ENCODE results near the gene ALG5.

Gene ALG5

GRCh38 chr13:36979361-36980050 is 19.6 kb downstream of the ALG5 start:
- DNase-seq (ENCODE audit: low read depth) = no peak

GRCh38 chr13:36975172-36975571 is 24.0 kb downstream of the ALG5 start:
- DNase-seq (ENCODE audit: low read depth) = no peak

DNA sequence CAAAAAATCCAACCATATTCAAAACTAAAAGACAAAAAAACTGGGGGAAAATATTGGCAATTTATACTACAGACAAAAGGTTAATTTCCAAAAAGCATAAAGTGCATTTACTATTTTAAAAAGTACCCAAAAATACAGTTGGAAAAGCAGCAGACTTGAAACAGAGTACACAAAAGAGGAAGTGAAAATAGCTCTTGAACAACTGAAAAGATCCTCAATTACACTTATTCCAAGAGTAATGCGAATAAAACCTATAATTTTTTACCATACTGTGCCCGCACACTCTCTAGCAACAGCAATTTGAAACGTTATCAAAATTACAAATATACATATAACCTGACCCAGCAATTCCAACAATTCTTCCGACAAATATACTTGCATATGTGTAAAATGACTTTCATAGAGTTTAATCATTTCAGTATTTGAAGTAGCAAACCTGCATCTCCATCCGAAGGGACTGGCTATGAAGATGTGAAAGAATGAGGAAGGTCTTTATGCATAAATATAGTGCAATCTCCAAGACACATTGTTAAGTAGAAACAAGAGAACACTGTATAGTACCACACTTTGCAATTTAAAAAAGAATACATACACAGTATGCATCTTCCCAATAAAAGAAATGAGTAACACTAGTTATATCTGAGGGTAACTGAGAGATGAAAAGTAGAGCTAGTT is 25.4 kb downstream of the ALG5 start:
- no peak for DNase-seq (ENCODE audit: low read depth)

GRCh38 chr13:36973009-36973408 is 26.1 kb downstream of the ALG5 start:
- DNase-seq (ENCODE audit: low read depth) = no peak

DNA sequence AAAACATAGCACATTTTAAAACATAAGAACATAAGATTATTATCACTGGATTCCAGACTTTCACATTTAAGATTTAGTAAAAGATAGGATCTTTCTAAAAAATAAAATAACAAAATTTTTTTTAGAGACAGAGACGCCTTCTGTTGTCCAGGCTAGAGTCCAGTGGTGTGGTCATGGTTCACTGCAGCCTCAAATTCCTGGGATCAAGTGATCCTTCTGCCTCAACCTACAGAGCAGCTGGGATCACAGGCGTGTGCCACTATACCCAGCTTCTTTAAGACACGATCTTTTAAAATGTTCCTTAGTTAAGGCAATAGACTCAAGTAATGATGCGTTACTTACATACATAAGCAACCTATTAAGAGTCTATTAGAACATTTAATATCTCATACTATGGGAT is 32.7 kb downstream of the ALG5 start:
- no peak for DNase-seq (ENCODE audit: low read depth)

DNA sequence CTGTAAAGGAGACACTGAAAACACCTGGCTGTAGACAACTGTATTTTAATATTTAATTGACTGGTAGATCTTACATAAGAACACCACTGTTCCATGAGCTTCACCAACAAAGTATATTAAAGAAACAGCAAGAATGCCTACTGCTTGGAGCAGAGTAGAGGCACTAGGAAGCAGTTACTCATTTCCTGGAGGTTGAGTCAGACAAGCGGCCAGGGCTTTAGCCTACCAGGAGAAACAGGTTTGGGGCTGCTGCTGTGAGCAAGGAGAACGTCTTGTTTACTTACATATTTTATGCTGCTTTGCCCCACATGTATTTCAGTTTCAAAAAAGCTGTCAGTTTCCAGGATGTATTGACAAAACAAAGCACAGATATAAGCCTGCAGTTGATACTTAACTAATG is 33.4 kb downstream of the ALG5 start:
- DNase-seq (ENCODE audit: low read depth) = peak; percentile 36

GRCh38 chr13:36959456-36960116 is 39.6 kb downstream of the ALG5 start:
- DNase-seq (ENCODE audit: low read depth) = no peak

GRCh38 chr13:36954542-36954941 is 44.6 kb downstream of the ALG5 start:
- no peak for DNase-seq (ENCODE audit: low read depth)

GRCh38 chr13:36950920-36951319 is 48.2 kb downstream of the ALG5 start:
- DNase-seq (ENCODE audit: low read depth) = no peak

GRCh38 chr13:36950330-36950729 is 48.8 kb downstream of the ALG5 start:
- no peak for DNase-seq (ENCODE audit: low read depth)

DNA sequence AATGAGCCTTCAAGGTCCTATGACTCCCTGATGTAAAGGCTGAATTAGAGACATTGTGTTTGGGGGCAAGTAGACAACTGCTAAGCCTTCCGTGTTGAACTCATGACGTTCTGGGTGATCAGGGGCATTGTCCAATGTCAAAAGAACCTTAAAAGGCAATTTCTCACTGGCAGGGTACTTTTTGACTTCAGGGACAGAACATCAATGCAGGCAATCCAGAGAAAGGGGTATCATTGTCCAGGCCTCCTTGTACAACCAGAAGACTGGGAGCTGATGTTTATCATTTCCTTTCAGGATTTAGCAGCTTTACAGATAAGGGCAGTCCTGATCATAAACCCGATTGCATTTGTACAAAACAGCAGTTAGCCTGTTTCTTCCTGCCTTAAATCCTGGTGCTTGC is 54.1 kb downstream of the ALG5 start:
- DNase-seq (ENCODE audit: low read depth) = no peak

DNA sequence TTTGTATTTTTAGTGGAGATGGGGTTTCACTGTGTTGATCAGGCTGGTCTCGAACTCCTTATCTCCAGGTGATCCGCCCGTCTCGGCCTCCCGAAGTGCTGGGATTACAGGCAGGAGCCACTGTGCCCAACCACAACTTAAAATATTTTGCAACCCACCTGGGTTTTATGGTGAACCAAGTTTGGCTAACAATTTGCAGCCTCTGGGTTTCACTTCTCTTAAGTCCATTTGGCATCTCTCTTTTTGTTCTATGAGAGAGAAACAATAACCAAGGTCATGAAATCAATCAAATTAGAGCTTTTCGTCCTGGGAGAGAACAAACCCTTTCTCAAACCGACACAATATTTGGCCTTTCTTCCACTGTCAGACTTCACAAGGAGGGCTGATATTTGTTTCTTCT is 73.5 kb downstream of the ALG5 start:
- no peak for DNase-seq (ENCODE audit: low read depth)

DNA sequence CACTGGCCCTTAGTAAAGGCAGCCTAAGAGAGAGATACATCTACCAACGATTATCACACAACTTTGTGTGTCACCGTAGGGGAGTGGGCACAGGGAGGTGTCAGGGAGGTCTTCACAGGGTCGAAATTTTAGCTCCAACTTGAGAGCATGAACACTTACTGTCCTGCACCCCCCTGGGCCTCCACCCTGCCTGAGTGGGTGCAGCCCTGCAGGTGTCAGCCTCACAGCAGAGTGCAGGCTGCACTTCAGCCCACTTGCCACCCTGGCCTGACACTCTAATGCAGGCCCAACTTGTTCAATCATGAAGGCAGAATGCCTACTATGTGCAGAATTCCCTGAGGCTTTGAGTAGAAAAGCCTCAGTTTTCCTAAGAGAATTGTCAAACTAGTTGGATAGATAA is 75.1 kb downstream of the ALG5 start:
- no peak for DNase-seq (ENCODE audit: low read depth)

DNA sequence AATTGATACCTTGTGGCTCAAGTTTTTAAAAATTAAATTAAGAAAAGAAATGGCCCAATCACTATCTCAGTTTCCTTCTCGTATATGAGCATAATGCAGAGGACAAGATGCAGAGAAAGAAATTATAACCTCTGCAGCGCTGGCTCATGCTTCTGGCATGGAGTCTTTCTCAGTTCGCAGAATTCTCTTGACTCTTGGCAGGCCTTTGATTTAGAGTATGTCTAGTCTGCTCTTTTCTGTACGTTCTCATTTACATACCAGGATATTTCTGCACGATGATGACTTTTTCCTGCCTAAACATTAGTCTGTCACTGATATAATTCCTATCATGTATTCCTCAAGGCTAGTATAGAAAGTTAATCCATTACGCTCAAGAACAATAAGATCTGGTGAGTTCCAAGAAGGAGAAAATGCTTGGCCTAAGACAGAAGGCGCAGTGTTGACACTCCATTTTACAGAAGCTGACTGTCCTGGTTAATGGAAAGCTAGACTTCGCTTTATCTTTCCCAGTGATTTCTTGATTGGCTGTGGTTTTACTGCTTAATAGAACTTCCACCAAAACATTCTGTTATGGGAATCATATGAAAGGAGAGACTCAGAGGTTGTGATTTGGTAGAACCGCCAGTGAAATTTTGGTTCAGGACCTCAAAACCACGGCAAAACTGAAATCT is 77.4 kb downstream of the ALG5 start:
- DNase-seq (ENCODE audit: low read depth) = no peak

GRCh38 chr13:36920616-36921185 is 78.4 kb downstream of the ALG5 start:
- no peak for DNase-seq (ENCODE audit: low read depth)

GRCh38 chr13:36919833-36920615 is 79.1 kb downstream of the ALG5 start, which contains the start of gene SMAD9:
TSS of gene SMAD9 (minus strand) at chr13:36920238. CDS start at chr13:36879689, 40,549 bp downstream.
- DNase-seq (ENCODE audit: low read depth) = no peak

- DNase-seq (ENCODE audit: low read depth) = no peak
Measured at GRCh38 chr13:36919171-36919832, 79.8 kb downstream of the ALG5 start.

DNA sequence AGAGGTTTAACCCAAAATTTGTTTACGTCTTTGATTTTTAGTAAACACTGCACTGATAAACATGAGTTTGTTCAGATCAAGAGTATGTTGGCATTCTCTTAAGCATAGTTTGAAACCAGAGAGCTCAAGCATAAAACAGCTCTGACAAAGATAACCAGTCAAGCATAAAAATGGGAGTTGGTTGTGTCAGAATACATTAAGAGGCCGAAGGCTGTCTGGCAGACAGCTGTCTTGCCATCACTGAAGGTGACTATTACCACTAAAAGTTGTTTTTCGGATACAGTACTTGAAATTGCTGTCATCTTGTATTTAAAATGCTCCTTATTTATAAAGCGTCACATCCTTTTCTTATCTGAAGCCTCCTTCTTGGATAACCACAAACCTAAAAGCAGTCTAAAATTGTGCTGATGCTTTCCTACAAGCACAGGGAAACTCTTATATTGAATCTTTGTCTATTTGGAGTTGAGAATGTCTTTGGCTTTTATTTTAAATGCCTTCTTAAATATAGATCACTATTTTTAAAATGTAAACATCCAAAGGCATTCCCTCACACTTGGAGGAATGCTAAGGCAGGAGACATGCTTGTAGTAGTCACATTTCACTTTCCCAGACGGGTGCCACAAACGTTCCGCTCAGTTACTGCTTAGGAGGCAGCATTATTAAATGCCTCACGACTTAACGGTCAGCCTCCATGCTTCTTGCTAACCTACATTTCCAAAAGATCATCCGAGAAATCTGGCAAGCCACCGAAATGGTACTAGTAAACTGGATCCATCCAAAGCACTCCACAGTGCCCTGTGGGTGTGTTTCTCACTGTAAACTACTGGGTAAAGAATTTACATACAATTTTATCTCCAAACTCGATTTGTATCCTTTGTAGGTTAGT is 80.7 kb downstream of the ALG5 start:
- DNase-seq (ENCODE audit: low read depth) = no peak

DNA sequence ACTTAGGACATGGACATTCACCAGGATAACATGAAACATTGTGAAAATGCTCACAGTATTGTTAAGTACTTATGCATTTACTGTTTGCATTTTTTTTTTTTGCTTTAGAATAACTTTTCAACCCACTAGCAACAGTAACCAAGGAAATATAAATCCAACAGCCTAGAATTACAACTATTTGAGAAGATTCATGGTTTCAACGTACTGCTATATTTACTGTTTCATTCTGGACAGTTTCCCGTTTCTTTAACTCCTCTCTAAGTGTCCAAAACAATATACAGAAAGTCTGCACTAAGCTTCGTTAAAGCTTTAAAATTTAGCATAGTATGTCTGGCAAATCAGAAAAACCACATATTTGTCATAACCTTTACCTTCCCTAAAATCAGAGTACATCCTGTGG is 81.8 kb downstream of the ALG5 start:
- no peak for DNase-seq (ENCODE audit: low read depth)

Measured in HS-5 (cell line).